CD4-positive, alpha-beta T cell treated with Interleukin-12 subunit alpha and Interleukin-12 subunit beta, for 1 hour (primary cell): Measurements from ENCODE around the gene IGLL5.

Experiments used
- DNase-seq: peaks from one replicate; pipeline ENCODE4 v3.0.0-alpha.2; 2020

Gene IGLL5

DNA sequence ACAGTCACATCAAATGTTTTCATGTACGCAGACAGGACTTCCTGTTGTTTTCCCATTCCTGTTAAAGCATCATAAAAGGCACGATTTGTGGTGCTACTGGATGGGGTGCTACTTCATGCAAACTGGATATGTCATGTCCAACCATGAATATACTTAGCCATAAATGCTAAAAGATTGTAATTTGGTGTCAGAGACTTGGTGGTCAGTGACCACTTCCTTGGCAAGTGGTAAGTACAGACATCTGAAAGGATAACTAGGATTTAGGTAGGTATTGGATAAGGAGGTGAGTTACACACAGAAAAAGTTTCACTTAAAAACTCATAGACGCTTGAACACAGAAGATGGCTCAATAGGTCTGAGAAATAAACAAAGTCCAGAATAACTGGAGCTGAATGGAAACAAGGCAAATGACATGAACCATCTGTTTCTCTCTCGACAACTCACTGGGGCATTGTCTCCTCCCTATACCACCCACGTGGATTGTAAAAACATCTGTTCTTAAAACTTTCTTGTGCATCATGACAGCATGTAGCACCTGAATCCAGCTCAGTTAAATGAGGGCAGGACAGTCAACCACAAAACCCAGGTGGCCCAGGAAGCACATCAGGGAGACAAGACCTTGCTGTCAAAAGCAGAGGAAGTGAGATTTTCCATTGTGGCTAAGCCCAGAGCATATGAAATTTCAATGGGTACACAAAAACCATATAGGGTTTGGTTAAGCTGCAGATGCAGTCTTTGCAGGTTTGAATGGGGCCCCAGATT, 22.1 kb upstream of the IGLL5 start:
- DNase-seq = peak; percentile 38

- no peak for DNase-seq
Measured at GRCh38 chr22:22866381-22867111, 21.1 kb upstream of the IGLL5 start.

DNA sequence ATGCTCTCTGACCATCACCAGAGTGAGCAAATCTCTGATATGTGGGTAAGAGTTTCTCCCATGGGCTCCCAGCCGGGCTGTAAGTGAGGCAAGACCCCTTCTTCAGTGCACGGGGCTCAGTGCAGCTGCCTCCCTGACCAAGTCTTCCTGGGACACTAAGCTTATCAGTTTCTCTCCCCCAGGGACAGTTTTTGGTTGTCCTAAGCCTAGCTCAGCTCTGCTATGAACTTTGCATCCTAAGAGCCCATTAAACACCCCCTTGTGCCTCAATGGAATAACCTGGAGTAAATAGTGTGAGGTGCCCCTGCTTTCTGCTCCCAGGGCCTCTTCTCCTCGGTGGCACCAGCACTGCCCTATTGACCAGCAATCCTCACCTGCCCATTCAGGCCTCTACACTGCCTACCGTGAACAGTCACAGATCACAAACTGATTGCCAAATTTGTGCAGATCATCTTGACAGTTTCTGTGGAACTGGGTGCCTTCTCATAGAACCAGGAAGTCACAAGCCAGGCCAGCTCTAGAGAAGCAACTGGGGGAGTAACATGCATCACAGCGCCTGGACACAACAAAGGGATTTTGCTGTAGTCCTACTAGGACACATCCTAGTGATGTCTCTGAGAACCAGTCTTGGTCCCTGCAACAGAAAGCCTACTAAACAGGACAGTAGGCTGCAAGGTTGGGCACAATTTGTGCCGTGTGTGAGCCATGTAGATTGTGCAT, 19.5 kb upstream of the IGLL5 start:
- no peak for DNase-seq

DNA sequence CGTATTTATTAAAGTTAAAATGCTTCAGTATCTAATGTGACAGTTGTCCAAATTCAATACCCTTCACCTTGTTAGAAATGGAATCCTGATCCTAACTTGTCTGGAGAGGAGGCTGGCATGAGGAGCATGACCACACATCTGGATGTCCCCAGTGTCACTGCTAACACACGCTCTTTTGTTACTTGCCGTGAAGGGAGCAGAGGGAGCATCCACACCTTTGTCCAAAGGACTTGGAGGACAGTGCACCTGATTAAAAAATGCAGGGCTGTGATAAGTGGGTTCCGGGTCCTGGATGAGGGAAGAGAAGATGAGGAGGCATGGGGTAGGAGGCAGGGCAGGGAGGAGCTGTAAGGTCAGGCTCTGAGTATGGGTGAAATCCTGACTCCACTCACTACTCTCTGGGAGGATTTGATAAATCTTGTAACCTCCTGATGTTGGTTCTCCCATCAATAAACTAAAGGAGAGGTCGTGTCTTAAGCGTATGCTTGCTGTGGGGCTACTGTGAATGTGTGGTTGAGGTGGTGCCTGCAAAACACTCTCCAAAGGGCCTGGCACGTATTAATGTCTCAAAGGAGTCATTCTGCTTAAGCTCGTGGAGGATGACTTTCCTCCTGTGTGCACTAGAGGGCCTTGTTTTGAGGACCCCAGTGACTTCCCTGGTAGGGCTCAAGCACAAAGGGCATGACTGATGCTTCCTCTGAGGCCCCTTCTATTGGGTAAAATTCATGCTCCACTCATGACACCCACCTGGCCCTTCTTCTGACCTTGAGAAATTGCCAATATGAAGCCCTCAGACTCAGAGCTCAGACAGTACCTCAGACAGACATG, 16.8 kb upstream of the IGLL5 start:
- DNase-seq = no peak

- DNase-seq = no peak
Measured at GRCh38 chr22:22871536-22872278, 15.9 kb upstream of the IGLL5 start.

DNA sequence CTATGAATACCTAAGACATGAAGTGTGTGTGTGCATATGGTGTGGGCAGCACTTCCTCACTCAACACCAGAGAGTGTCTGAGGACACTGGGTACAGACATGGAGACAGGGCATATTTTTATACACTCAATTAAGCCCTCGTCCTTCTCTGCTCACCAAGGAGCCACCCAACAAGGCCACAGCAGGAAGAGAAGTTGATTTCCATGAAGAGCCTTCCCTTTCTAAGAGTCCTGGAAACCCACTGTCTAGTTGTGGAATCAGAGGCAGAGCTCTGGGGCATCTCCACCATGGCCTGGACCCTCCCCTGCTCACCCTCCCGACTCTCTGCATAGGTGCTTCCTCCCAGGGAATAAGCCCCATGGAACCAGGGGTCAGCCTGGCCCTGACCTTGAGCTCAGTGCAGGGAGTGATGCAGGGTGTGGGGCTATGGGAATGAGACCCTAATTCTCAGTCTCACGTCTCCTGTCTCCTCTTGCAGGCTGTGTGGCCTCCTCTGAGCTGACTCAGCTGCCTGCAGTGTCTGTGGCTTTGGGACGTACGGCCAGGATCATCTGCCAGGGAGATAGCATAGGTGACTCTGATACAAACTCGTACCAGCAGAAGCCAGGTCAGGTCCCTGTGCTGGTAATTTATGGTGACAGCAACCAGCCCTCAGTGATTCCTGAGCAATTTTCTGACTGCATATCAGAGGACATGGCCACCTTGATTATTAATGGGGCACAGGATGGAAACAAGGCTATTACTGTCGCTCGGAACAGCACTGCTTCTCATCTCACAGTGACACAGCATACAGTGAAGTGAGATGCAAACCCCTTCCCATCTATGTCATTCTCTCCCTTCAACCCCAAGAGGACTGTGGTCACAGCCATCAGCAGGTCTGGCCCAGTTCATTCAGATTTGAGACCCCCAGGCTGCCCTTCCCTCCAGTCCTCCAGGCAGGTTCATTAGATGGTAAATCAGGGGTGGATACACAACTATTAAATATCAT, 14.6 kb upstream of the IGLL5 start:
- no peak for DNase-seq

- DNase-seq = peak; percentile 79
Measured at GRCh38 chr22:22877523-22878210, 9.9 kb upstream of the IGLL5 start.

DNA sequence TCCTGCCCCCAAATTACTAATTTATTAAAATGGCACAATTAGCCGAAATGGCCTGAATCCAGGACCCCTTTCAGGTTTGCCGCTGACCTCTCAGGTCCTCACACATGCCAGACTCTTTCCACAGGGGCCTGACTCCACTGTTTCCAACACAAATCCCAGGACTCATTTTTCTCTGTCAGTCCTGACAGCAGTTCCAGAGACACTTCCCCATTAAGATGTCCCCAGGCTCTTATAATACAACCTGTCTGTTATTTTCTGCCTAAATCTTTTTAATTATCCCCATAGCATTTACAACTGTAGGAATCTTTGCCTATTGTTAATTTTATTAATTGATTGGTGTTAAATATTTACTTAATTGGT, 9.4 kb upstream of the IGLL5 start:
- DNase-seq = no peak

DNA sequence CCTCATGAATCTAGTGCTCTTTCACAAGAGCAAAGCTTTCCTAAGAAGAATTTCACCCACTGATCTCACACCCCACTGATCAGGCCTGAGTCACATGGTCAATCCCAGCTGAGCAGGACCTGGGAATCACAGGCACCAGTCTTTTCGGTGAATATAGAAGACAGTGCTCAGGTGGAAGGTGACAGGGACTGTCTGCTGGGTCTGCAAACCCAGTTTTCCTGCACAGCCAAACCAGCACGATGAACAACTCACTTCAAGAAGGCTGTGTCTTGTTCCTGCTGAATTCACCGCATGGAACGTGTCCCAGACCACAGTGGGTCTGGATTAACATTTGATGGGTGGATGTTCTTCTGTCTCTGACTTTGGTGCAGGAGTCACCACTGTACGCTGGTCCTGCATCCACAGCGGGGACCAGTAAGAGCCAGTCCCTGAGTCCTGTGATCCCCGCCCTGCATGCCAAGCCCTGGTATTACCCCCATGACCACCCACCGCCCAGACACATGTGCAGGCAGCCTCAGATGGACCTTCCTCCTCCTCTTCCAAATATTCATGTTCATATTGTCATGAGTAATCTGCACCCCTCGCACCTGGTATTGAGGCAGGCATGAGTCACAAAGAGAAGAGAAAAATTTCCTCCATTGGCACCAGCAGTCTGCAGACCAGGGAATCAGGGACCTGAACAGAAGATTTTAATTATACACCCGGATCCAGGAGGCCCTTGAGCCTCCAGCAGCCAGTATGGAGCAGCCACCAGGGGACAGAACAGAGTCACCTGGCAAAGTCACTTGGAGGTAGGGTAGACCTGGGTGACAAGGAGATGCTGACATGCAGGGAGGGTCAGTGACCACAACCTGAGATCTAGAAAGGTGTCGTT, 8.6 kb upstream of the IGLL5 start:
- DNase-seq = no peak

- no peak for DNase-seq
Measured at GRCh38 chr22:22879675-22880155, 7.9 kb upstream of the IGLL5 start.

GRCh38 chr22:22880645-22881044, 7.0 kb upstream of the IGLL5 start:
- no peak for DNase-seq

DNA sequence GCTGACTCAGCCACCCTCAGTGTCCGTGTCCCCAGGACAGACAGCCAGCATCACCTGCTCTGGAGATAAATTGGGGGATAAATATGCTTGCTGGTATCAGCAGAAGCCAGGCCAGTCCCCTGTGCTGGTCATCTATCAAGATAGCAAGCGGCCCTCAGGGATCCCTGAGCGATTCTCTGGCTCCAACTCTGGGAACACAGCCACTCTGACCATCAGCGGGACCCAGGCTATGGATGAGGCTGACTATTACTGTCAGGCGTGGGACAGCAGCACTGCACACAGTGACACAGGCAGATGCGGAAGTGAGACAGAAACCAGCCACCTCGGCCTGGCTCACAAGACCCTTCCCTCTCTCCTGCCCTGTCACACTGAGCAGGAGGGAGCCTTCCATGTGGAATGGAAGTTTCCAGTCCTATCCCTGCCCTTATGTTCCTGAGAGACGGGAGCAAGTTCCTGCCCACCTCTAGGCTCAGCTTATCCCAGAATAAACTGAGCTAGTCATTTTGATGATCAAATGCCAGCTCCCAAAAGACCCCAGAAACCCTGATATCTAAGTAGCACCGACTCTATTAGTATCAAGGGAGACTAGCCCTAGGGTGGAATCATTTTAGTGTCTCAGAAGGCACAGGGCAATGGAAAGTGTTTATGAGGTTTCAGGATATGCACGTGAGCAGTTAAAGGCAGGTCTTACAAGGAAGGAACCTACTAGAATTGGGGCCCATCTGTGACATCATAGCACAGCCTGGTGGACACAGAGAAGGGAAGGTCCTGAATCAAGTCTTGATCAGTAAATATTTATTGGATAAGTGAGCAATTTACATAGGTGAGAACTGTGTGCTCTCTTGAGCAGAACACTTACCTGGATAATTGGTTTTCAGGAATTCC, 6.3 kb upstream of the IGLL5 start:
- DNase-seq = peak; percentile 38

GRCh38 chr22:22882033-22882717, 5.4 kb upstream of the IGLL5 start:
- peak; percentile 25 for DNase-seq

DNA sequence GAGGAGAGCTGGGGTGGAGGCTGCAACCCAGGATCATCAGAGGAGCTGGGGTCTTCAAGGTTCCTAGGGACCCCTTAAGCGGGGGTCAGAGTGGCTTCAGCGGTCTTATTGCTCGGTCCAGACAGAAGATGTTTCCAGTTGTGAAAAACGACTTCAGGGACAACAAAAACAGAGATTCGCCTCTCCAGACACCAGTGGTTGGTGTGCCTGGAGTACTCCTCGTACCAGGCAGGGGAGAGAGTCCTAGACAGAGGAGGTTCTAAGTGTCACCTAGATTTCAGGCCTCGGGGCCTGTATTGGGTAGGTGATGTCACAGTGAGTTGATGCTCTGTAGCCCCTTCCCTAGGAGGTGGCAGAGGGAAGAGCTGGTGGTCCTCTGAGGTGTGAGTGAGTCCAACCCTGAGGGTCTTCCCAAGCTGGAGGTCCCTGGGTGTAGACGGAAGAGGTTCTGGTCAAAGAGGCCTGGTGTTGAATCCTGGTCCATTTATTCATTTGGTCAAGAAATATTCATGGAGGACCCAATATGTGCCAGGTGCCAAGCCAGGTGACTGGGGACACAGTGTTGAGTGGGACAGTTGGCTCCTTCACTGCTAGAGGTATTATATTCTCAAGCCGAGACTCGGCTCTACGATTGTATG, 4.4 kb upstream of the IGLL5 start:
- DNase-seq = no peak

DNA sequence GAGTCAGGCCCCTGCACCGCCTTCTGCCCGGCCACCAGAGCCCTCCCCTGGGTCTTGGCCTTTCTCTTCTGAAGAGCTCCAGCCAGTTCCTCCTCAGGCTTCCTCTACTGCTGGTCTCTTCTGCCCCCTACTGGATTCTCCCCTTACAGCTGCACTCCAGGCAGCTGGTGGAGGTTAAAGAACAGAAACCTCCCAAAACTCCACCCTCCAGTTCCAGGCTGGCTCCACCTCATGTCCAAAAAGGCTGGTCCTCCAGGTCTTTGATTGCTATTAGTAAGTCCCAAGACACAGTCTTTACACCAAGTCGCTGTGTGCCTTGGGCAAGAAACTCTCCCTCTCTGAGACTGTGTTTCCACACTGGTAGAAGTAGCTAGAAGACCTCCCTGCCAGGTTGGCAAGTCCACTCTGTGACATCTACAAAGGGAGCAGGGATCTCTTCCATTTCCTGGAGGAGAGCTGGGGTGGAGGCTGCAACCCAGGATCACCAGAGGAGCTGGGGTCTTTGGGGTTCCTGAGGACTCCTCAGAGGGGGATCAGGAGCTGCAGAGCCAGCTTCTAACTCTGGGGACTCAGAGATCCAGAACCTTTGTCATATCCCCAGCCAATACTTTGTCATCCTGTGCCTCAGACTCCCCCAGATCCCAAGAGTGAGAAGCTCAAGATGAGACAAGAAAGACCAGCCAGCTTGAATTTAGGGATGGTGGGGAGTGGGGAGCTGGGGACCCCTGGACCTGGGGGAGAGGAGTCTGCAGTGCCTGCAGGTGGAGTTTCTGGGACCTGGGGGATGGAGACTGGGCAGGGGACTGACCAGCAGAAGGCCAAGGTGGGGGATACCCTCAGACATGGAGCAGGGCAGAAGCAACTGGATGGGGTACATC, 3.4 kb upstream of the IGLL5 start:
- DNase-seq = peak; percentile 83
